ENCODE data around the gene GPX6.

DNA sequence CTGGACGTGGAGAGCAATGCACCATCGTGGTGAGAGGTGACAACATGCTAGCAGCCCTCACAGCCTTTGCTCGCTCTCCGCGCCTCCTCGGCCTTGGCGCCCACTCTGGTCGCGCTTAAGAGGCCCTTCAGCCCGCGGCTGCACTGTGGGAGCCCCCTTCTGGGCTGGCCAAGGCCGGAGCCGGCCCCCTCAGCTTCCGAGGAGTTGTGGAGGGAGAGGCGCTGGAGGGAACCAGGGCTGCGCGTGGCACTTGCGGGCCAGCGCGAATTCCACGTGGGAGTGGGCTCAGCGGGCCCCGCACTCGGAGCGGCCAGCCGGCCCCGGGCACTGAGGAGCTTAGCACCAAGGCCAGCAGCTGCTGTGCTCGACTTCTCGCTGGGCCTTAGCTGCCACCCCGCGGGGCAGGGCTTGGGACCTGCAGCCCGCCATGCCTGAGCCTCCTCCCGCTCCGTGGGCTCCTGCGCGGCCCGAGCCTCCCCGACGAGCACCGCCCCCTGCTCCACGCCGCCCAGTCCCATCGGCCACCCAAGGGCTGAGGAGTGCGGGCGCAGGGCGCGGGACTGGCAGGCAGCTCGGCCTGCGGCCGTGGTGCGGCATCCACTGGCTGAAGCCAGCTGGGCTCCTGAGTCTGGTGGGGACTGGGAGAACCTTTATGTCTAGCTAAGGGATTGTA lies 3.8 kb downstream of the GPX6 start:
- TF ChIP-seq, protein P1, sequence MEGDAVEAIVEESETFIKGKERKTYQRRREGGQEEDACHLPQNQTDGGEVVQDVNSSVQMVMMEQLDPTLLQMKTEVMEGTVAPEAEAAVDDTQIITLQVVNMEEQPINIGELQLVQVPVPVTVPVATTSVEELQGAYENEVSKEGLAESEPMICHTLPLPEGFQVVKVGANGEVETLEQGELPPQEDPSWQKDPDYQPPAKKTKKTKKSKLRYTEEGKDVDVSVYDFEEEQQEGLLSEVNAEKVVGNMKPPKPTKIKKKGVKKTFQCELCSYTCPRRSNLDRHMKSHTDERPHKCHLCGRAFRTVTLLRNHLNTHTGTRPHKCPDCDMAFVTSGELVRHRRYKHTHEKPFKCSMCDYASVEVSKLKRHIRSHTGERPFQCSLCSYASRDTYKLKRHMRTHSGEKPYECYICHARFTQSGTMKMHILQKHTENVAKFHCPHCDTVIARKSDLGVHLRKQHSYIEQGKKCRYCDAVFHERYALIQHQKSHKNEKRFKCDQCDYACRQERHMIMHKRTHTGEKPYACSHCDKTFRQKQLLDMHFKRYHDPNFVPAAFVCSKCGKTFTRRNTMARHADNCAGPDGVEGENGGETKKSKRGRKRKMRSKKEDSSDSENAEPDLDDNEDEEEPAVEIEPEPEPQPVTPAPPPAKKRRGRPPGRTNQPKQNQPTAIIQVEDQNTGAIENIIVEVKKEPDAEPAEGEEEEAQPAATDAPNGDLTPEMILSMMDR (conservative IDR thresholded peaks at IDR 0.05; ENCODE audit: low read depth, low read length) = no peak
- no peak for TF ChIP-seq EZH2 (IDR thresholded peaks at IDR 0.05; ENCODE audit: borderline replicate concordance, low read depth, low read length, poor library complexity, severe bottlenecking)

Data from A673 (cell line).